ENCODE data around the gene CTNNB1.

The CTNNB1 gene

GRCh38 chr3:41223078-41223477 lies 23.8 kb downstream of the CTNNB1 start:
- no peak overlapping the region for H3K4me3 ChIP-seq (ENCODE audit: low read length)
- DNase-seq (ENCODE audit: low read depth), result no peak
- no peak for TF ChIP-seq CTCF (IDR thresholded peaks at IDR 0.05; ENCODE audit: insufficient read depth, low read depth, low read length, missing control alignments)

GRCh38 chr3:41223691-41224090 lies 24.4 kb downstream of the CTNNB1 start:
- no peak for DNase-seq (ENCODE audit: low read depth)
- no peak for TF ChIP-seq CTCF (IDR thresholded peaks at IDR 0.05; ENCODE audit: insufficient read depth, low read depth, low read length, missing control alignments)

GRCh38 chr3:41224120-41224806 lies 25.0 kb downstream of the CTNNB1 start:
- DNase-seq (ENCODE audit: low read depth), result peak; percentile 86
- peak; percentile 21 for TF ChIP-seq CTCF (IDR thresholded peaks at IDR 0.05; ENCODE audit: insufficient read depth, low read depth, low read length, missing control alignments)
- H3K4me3 ChIP-seq (ENCODE audit: low read length), result no peak overlapping the region

More at GRCh38 chr3:41223691-41224090, 24.4 kb downstream of the CTNNB1 start:
- H3K4me3 ChIP-seq (ENCODE audit: low read length), result no peak overlapping the region

- no peak overlapping the region for H3K4me3 ChIP-seq (ENCODE audit: low read length)
- no peak for DNase-seq (ENCODE audit: low read depth)
- no peak for TF ChIP-seq CTCF (IDR thresholded peaks at IDR 0.05; ENCODE audit: insufficient read depth, low read depth, low read length, missing control alignments)
Observed at GRCh38 chr3:41234823-41235721, 35.8 kb downstream of the CTNNB1 start.

GRCh38 chr3:41236228-41236627 lies 36.9 kb downstream of the CTNNB1 start:
- no peak overlapping the region for H3K4me3 ChIP-seq (ENCODE audit: low read length)
- no peak for DNase-seq (ENCODE audit: low read depth)
- no peak for TF ChIP-seq CTCF (IDR thresholded peaks at IDR 0.05; ENCODE audit: insufficient read depth, low read depth, low read length, missing control alignments)

- TF ChIP-seq CTCF (IDR thresholded peaks at IDR 0.05; ENCODE audit: insufficient read depth, low read depth, low read length, missing control alignments), result no peak
- no peak for DNase-seq (ENCODE audit: low read depth)
- H3K4me3 ChIP-seq (ENCODE audit: low read length), result no peak overlapping the region
Observed at GRCh38 chr3:41237907-41238306, 38.6 kb downstream of the CTNNB1 start.

All from epithelial cell of esophagus (primary cell).